Measurements from ENCODE around the gene HCFC1. TPM values are rescaled to one million over a fixed set of nuclear protein-coding genes. Genes with fewer than 3 reads are reported as not detected.

Gene HCFC1
- total and polyA plus RNA-seq, 9 of the 15 experiments (the other 6 are each of a cell fraction or from before 2014, with no cell fraction given), result 2.8 to 133 (median 17.1) TPM

GRCh38 chrX:153897899-153898298, 73.7 kb downstream of the HCFC1 start (continued):
- TF ChIP-seq ZNF165 (CRISPR knock-in tag; IDR thresholded peaks at IDR 0.05; ENCODE audit: borderline replicate concordance) (no peak), NR2C2 (CRISPR knock-in tag; IDR thresholded peaks at IDR 0.05) (no peak), NR2C2 (tag; IDR thresholded peaks at IDR 0.05) (no peak; the same call in 1 of the 2 replicates), ZFPM2 (CRISPR knock-in tag; IDR thresholded peaks at IDR 0.05) (no peak), HSF4 (CRISPR knock-in tag; IDR thresholded peaks at IDR 0.05; ENCODE audit: borderline replicate concordance) (no peak), USF2 (CRISPR knock-in tag; IDR thresholded peaks at IDR 0.05) (no peak), PHTF2 (CRISPR knock-in tag; IDR thresholded peaks at IDR 0.05) (no peak), CBFA2T3 (IDR thresholded peaks at IDR 0.05) (peak; percentile 100), SRF (CRISPR knock-in tag; IDR thresholded peaks at IDR 0.05) (no peak), ZFP91 (CRISPR knock-in tag; IDR thresholded peaks at IDR 0.05) (no peak), ZNF175 (CRISPR knock-in tag; IDR thresholded peaks at IDR 0.05; ENCODE audit: low read depth) (peak; percentile 67; the same call in 1 of the 2 replicates), RFX5 (IDR thresholded peaks at IDR 0.05; ENCODE audit: low read depth, low read length) (no peak), TGIF2 (CRISPR knock-in tag; IDR thresholded peaks at IDR 0.05) (no peak), TRIM25 (IDR thresholded peaks at IDR 0.05; ENCODE audit: borderline replicate concordance) (no peak), HES1 (IDR thresholded peaks at IDR 0.05; ENCODE audit: low read depth) (peak; percentile 97), CHD4 (IDR thresholded peaks at IDR 0.05; ENCODE audit: insufficient read depth, insufficient replicate concordance, low read depth, low read length, poor library complexity, severe bottlenecking) (no peak), PRPF4 (IDR thresholded peaks at IDR 0.05; ENCODE audit: insufficient read depth, low read depth, low read length, poor library complexity, severe bottlenecking) (no peak), SAFB (IDR thresholded peaks at IDR 0.05; ENCODE audit: borderline replicate concordance, low read depth, low read length) (no peak), ZNF695 (CRISPR knock-in tag; IDR thresholded peaks at IDR 0.05) (no peak), ZNF12 (CRISPR knock-in tag; IDR thresholded peaks at IDR 0.05) (no peak), SLC30A9 (CRISPR knock-in tag; IDR thresholded peaks at IDR 0.05) (no peak), HDAC6 (IDR thresholded peaks at IDR 0.05; ENCODE audit: low read depth, low read length) (no peak), ZKSCAN1 (IDR thresholded peaks at IDR 0.05; ENCODE audit: low read depth, low read length) (no peak), NEUROD1 (IDR thresholded peaks at IDR 0.05; ENCODE audit: borderline replicate concordance, low read depth, low read length, partially characterized antibody) (peak; percentile 73)
